ENCODE results near the gene MAK. TPM values are rescaled to one million over a fixed set of nuclear protein-coding genes. Genes with fewer than 3 reads are reported as not detected.

MAK gene
- total and polyA plus RNA-seq, 2 of the 13 experiments (the other 11 are each of a cell fraction or from before 2014, with no cell fraction given), result 0.04 TPM; not detected in 1

DNA sequence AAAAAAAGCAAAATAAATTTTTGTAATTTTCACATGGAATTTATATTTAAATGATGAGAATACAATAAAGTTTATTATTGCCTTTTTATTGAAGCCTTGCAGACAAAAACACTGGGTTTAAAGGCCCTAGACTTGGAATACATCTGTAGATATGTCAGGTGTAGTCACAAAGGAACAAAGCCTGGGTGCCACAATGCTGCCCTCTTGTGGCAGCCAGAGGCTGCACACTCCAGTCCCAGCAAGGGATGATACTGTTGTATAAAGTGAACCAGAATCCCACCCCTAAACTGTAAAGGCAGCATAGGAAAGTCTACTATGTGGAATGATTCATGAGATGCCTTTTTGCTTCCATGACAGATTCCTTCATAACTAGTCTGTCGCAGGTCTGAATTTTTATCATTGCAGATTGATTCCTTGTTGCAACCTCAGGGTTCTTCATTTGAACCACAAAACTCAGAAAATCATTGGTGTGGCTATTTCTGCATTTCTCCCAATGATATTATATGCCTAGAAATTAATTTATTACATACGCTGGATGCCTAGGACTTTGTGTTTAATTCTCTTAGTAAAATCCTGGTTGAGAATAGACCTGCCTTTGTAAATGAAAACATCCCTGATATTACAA, 37.0 kb downstream of the MAK start (continued):
- TF ChIP-seq, protein P1, sequence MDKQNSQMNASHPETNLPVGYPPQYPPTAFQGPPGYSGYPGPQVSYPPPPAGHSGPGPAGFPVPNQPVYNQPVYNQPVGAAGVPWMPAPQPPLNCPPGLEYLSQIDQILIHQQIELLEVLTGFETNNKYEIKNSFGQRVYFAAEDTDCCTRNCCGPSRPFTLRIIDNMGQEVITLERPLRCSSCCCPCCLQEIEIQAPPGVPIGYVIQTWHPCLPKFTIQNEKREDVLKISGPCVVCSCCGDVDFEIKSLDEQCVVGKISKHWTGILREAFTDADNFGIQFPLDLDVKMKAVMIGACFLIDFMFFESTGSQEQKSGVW (CRISPR knock-in tag; IDR thresholded peaks at IDR 0.05; ENCODE audit: borderline replicate concordance), result no peak
- TF ChIP-seq TP53 (CRISPR knock-in tag; conservative IDR thresholded peaks at IDR 0.05), result no peak
- TF ChIP-seq, protein P2, sequence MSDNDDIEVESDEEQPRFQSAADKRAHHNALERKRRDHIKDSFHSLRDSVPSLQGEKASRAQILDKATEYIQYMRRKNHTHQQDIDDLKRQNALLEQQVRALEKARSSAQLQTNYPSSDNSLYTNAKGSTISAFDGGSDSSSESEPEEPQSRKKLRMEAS (IDR thresholded peaks at IDR 0.05), result peak; percentile 23; the same call in 1 of the 2 replicates
- peak; percentile 51; the same call in 1 of the 2 replicates for TF ChIP-seq MIXL1 (CRISPR knock-in tag; IDR thresholded peaks at IDR 0.05)
- TF ChIP-seq SMAD9 (CRISPR knock-in tag; IDR thresholded peaks at IDR 0.05), result no peak
- no peak for TF ChIP-seq FOXM1 (CRISPR knock-in tag; IDR thresholded peaks at IDR 0.05)
- no peak for TF ChIP-seq ARHGAP35 (CRISPR knock-in tag; IDR thresholded peaks at IDR 0.05; ENCODE audit: borderline replicate concordance)
- no peak for TF ChIP-seq CENPX (CRISPR knock-in tag; IDR thresholded peaks at IDR 0.05)
- TF ChIP-seq GTF2F1 (IDR thresholded peaks at IDR 0.05; ENCODE audit: low read length), result no peak
- TF ChIP-seq ZNF432 (CRISPR knock-in tag; IDR thresholded peaks at IDR 0.05; ENCODE audit: borderline replicate concordance), result no peak
- TF ChIP-seq ZHX1 (CRISPR knock-in tag; IDR thresholded peaks at IDR 0.05; ENCODE audit: low read depth), result no peak
- 0 out of 2 replicates have a peak, but pooled peaks have one; percentile 25 for TF ChIP-seq THAP11 (CRISPR knock-in tag; IDR thresholded peaks at IDR 0.05)
- TF ChIP-seq ZBTB1 (CRISPR knock-in tag; IDR thresholded peaks at IDR 0.05; ENCODE audit: borderline replicate concordance), result no peak
- no peak for TF ChIP-seq MAFF (IDR thresholded peaks at IDR 0.05; ENCODE audit: low read depth, low read length)
- TF ChIP-seq ZNF562 (CRISPR knock-in tag; IDR thresholded peaks at IDR 0.05; ENCODE audit: borderline replicate concordance), result no peak
- no peak for TF ChIP-seq TBP (CRISPR knock-in tag; IDR thresholded peaks at IDR 0.05)
- no peak for TF ChIP-seq ZSCAN21 (CRISPR knock-in tag; IDR thresholded peaks at IDR 0.05; ENCODE audit: borderline replicate concordance)
- TF ChIP-seq CREM (IDR thresholded peaks at IDR 0.05), result no peak
- TF ChIP-seq CREM (CRISPR knock-in tag; IDR thresholded peaks at IDR 0.05), result no peak
- TF ChIP-seq ZNF841 (CRISPR knock-in tag; IDR thresholded peaks at IDR 0.05; ENCODE audit: borderline replicate concordance), result no peak
- TF ChIP-seq ZKSCAN8 (CRISPR knock-in tag; IDR thresholded peaks at IDR 0.05; ENCODE audit: borderline replicate concordance), result no peak
- TF ChIP-seq SIN3B (IDR thresholded peaks at IDR 0.05; ENCODE audit: low read length), result 0 out of 2 replicates have a peak, but pooled peaks have one; percentile 24
- TF ChIP-seq CREB1 (IDR thresholded peaks at IDR 0.05), result no peak
- TF ChIP-seq CREB1 (CRISPR knock-in tag; IDR thresholded peaks at IDR 0.05), result no peak
- no peak for TF ChIP-seq ZBTB8A (CRISPR knock-in tag; IDR thresholded peaks at IDR 0.05; ENCODE audit: borderline replicate concordance, low read depth)
